GM12801 (cell line): ENCODE data around the gene SIDT1.

ENCODE experiments used
- CTCF ChIP-seq: IDR thresholded peaks from one replicate; pipeline ENCODE4 v1.5.1; 2011; ENCODE audit warnings: control low read depth; ENCODE audit not compliant: insufficient read length; ENCODE audit errors: extremely low read depth

SIDT1 gene

GRCh38 chr3:113654851-113655250 lies 122.5 kb downstream of the SIDT1 start:
- TF ChIP-seq CTCF = no peak

GRCh38 chr3:113658107-113658506 lies 125.8 kb downstream of the SIDT1 start:
- TF ChIP-seq CTCF = no peak

DNA sequence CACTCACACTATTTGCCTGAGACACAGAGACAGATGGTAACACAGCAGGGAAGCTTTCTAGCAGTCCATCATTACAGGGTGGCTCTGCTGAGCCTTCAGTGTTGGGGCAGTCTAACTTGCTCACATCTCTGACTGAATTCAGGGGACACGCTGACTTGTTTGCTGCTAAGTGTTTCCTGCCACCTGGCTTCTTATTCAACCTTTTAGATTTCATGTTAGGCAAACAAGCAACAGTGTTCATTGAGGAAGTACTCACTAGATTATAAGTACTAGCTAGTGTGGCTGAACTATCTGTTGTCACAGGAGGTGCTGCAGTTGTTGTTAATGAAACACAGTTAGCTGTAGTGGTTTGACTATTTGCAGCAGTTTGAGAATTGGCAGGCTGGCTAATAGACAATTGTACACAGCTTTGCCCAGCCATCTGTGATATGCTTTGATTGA lies 126.8 kb downstream of the SIDT1 start:
- TF ChIP-seq CTCF = no peak

- no peak for TF ChIP-seq CTCF
These were observed 127.6 kb downstream of the SIDT1 start for GRCh38 chr3:113659996-113660395.

GRCh38 chr3:113660458-113660857 lies 128.1 kb downstream of the SIDT1 start:
- TF ChIP-seq CTCF = no peak

GRCh38 chr3:113660896-113661295 lies 128.5 kb downstream of the SIDT1 start:
- TF ChIP-seq CTCF = no peak

DNA sequence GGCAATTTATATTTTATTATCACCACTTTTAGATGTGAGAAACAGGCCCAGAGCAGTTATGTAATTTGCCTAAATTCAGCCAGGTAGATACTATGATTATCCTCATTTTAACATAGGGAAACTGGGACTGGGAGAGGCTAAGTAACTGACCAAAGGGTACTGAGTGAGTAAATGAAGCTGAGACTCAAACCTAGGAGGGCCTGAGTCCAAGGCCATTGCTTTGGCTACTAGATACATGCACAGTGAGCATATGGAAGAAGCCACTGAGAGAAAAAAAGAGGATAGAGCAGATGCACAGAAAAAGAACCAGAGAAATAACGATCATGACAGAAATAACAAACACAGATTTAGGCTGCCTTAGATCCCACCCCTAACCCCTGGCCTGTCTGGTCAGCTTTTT lies 130.5 kb downstream of the SIDT1 start:
- no peak for TF ChIP-seq CTCF

GRCh38 chr3:113663324-113663750 lies 131.0 kb downstream of the SIDT1 start:
- no peak for TF ChIP-seq CTCF
